Colonic mucosa (tissue), 4 donors: ENCODE data around the gene TMEM205. TPM values are rescaled to one million over a fixed set of nuclear protein-coding genes. Genes with fewer than 3 reads are reported as not detected.
A peak's percentile ranks its signal among the peaks of the same experiment; 100 is the strongest.

Experiments used
- DNase-seq: peaks from one replicate; pipeline ENCODE4 v3.0.0-alpha.2; 2020
- H3K27ac ChIP-seq: fragments of 200-600 bp; one replicate; pipeline ENCODE4 v1.8.0; 2021
- H3K27me3 ChIP-seq: fragments of 200-600 bp; one replicate; pipeline ENCODE4 v1.8.0; 2021
- H3K36me3 ChIP-seq: fragments of 200-600 bp; one replicate; pipeline ENCODE4 v1.8.0; 2021
- H3K4me1 ChIP-seq: fragments of 200-600 bp; one replicate; pipeline ENCODE4 v1.8.0; 2021; ENCODE audit warnings: mild to moderate bottlenecking
- H3K4me3 ChIP-seq: fragments of 200-600 bp; one replicate; pipeline ENCODE4 v1.8.0; 2021
- H3K9ac ChIP-seq, 2 donors: one replicate each; pipeline ENCODE4 v1.7.0; 2013; ENCODE audit warnings: control low read depth in 2 of 2, low read depth in 2 of 2, low read length in 2 of 2
- H3K9me3 ChIP-seq: fragments of 200-600 bp; one replicate; pipeline ENCODE4 v1.8.0; 2021
- intact Hi-C: fragments of 100-400 bp; cut with DNase I; formaldehyde crosslinking; loops from one replicate; pipeline ENCODE4 v1.14.1; 2022
- total RNA-seq, 2 donors: library from RNA; stranded (reverse); fragmentation: NEBNext Ultra II Directional in 1 of 2; extraction: Animal tissue kit (Norgen Biotek cat#: 25700) in 1 of 2; gene quantifications; one replicate each; pipeline ENCODE4 v1.2.1, GENCODE V29; 2021
- TF ChIP-seq, protein P1 (sequence below): fragments of 200-600 bp; IDR thresholded peaks from one replicate; pipeline ENCODE4 v1.8.0; 2022; ENCODE audit warnings: antibody characterized with exemption, mild to moderate bottlenecking
- donor health status: healthy.
- donor health status: DM: no; HTN: no; CAD: no.
- donor health status: DM: no; HTN: no; CAD: no.

Gene TMEM205
- total RNA-seq, 2 donors from 2014 or later, result 45.4 to 63.4 TPM

- DNase-seq, result peak; percentile 55
- Histone ChIP-seq H3K27me3 (no peaks in the 10 kb centered on the region), H3K27ac (no peak overlapping the region), H3K9me3 (no peaks in the 10 kb centered on the region), H3K4me3 (no peak overlapping the region), H3K36me3 (no peaks in the 10 kb centered on the region), H3K9ac (no peak overlapping the region), H3K4me1 (peaks cover 15% of the 10 kb centered on the region)
- TF ChIP-seq, protein P1, sequence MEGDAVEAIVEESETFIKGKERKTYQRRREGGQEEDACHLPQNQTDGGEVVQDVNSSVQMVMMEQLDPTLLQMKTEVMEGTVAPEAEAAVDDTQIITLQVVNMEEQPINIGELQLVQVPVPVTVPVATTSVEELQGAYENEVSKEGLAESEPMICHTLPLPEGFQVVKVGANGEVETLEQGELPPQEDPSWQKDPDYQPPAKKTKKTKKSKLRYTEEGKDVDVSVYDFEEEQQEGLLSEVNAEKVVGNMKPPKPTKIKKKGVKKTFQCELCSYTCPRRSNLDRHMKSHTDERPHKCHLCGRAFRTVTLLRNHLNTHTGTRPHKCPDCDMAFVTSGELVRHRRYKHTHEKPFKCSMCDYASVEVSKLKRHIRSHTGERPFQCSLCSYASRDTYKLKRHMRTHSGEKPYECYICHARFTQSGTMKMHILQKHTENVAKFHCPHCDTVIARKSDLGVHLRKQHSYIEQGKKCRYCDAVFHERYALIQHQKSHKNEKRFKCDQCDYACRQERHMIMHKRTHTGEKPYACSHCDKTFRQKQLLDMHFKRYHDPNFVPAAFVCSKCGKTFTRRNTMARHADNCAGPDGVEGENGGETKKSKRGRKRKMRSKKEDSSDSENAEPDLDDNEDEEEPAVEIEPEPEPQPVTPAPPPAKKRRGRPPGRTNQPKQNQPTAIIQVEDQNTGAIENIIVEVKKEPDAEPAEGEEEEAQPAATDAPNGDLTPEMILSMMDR, result peak; percentile 48
- intact Hi-C loops, result no loop called here
These were observed 32.5 kb upstream of the TMEM205 start for GRCh38 chr19:11378319-11379189.

DNA sequence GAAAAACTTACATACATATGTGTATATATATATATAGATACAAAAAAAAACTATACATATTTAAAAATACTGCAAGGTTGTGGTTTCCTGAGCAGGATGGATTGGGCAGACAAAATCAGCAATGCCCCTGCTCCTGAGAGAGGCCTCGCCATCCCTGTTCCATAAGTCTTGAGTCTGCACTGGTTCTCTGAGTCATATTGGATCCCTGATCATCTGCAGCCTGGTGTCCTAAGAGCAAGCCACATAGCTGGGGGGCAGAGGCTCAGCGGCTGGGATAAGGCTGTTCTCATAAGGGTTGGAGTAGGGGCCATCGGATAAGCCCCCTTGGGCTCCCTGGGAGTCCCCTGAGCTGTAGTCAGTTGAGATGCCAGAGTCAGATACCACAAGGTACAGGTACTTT is 31.7 kb upstream of the TMEM205 start:
- Histone ChIP-seq H3K4me3 (no peak overlapping the region), H3K27me3 (no peaks in the 10 kb centered on the region), H3K9me3 (no peaks in the 10 kb centered on the region), H3K27ac (peak overlapping the region; percentile 5), H3K36me3 (no peaks in the 10 kb centered on the region), H3K9ac (no peak overlapping the region), H3K4me1 (peaks cover 10% of the 10 kb centered on the region)
- TF ChIP-seq, protein P1, result no peak
- intact Hi-C loops, result no loop called here
- DNase-seq, result no peak

DNA sequence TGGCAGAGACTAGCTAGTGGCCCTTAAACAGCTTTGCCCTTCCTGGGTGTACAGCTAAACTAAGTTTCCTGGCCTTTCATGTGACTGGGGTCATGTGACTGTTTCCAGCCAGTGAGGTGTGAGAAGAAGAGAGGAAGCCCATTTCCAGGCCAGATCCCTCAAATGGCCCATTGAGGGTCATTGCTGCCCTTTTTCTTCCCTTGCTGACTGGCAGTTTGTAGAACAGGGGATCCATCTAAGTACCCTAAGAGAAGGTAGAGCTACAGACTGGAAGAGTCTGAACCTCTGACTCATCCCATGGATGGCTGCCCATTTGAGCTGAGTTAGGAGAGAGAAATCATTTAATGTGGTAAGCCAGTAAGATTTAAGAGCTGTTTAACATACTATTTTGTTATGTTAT is 31.2 kb upstream of the TMEM205 start:
- H3K36me3 ChIP-seq, result no peaks in the 10 kb centered on the region
- TF ChIP-seq, protein P1, result no peak
- peak overlapping the region; percentile 5 for H3K27ac ChIP-seq
- no peak overlapping the region for H3K9ac ChIP-seq
- no peaks in the 10 kb centered on the region for H3K9me3 ChIP-seq
- intact Hi-C loops, result no loop called here
- H3K4me3 ChIP-seq, result no peak overlapping the region
- DNase-seq, result no peak
- peaks cover 10% of the 10 kb centered on the region for H3K4me1 ChIP-seq
- no peaks in the 10 kb centered on the region for H3K27me3 ChIP-seq

GRCh38 chr19:11375143-11375948 is 29.3 kb upstream of the TMEM205 start:
- Histone ChIP-seq H3K27me3 (no peaks in the 10 kb centered on the region), H3K9ac (peak overlapping the region; percentile 73 to 95), H3K36me3 (no peaks in the 10 kb centered on the region), H3K4me1 (peaks cover 7% of the 10 kb centered on the region), H3K27ac (peak overlapping the region; percentile 95), H3K9me3 (no peaks in the 10 kb centered on the region), H3K4me3 (peak overlapping the region; percentile 49)
- intact Hi-C loops, result no loop called here
- DNase-seq, result peak; percentile 65
- TF ChIP-seq, protein P1, result no peak

DNA sequence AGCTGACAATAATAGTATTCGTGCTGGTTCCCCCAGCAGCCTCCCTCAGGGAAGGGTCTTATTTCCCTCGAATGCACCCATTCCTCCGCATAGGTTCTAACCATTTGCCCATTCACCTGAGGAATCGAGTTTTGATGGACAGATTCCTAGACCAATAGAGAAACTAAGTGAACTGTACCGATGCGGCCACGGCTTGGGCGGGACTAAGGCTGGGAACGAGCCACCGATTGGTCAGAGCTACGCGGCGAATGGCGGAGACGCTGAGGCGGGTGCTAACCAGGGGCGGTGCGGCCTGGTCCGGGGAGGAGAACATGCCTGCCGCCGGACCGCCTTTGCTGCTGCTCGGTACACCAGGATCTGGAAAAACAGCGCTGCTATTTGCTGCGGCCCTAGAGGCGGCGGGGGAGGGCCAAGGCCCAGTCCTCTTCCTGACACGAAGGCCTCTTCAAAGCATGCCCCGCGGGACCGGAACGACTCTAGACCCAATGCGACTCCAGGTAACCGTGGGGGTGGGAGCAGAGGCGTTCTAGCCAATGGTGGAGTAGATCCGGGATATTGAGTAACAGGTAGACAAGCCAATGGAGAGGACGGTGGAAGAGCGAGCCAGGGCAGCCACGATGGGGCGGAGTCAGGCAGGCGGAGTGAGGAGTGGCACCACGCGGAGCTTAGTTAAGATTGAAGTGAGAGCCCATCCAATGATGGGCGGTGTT is 28.5 kb upstream of the TMEM205 start, which contains the start of gene SWSAP1:
Gene SWSAP1, plus strand, starts transcription at position 234 of the 710 bp plus-strand sequence. Its CDS starts 15 bp downstream, at position 249.
- H3K27ac ChIP-seq, result peak within 1 kb of the TSS; percentile 95
- TF ChIP-seq, protein P1, result no peak
- intact Hi-C loops, result no loop called here
- H3K9me3 ChIP-seq, result no peaks in the 10 kb centered on the region
- H3K4me1 ChIP-seq, result peaks cover 6% of the 10 kb centered on the region
- H3K4me3 ChIP-seq, result peak within 1 kb of the TSS; percentile 61
- H3K36me3 ChIP-seq, result no peaks in the 10 kb centered on the region
- DNase-seq, result peak; percentile 98
- H3K27me3 ChIP-seq, result no peaks in the 10 kb centered on the region
- H3K9ac ChIP-seq, result peak within 1 kb of the TSS; percentile 73 to 95
